ENCODE measurements around the gene GPR137.
"Not testable (repeated sequence)": the region's sequence is repeated elsewhere in the genome, so short reads cannot be mapped to it uniquely, and the experiment has no call there.

The GPR137 gene

DNA sequence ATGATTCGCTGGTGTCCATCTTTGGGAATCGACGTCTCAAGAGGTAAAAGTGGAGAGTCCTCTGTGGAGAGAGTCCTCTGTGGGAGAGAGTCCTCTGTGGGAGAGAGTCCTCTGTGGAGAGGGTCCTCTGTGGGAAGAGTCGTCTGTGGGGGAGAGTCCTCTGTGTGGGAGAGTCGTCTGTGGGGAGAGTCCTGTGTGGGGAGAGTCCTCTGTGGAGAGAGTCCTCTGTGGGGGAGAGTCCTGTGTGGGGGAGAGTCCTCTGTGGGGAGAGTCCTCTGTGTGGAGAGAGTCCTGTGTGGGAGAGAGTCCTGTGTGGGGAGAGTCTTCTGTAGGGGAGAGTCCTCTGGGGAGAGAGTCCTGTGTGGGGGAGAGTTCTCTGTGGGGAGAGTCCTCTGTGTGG, 35.4 kb downstream of the GPR137 start:
- H3K36me3 ChIP-seq (ENCODE audit: control insufficient read depth in 2 of 2, insufficient read depth in 1 of 2, low read length in 2 of 2), result peaks cover 0 to 43% of the 10 kb centered on the region in 2 experiments; a peak in 1 of 3 replicates
- TF ChIP-seq ZBTB48 (tag by site-specific recombination; IDR thresholded peaks at IDR 0.05) (no peak), GLIS1 (tag by site-specific recombination; IDR thresholded peaks at IDR 0.05) (peak; percentile 46), PRDM1 (tag by site-specific recombination; IDR thresholded peaks at IDR 0.05) (peak; percentile 99), ZNF473 (tag by site-specific recombination; IDR thresholded peaks at IDR 0.05) (no peak), ZNF514 (tag by site-specific recombination; IDR thresholded peaks at IDR 0.05) (no peak), EGR2 (tag by site-specific recombination; IDR thresholded peaks at IDR 0.05; ENCODE audit: low read depth) (peak; percentile 42; the same call in 1 of the 2 replicates)
- ChIA-PET CTCF (no interaction called here), POLR2A (interaction anchor here (0.6 kb wide), 1 partner anchor 163 kb away, joined by 3 read pairs; no protein-coding TSS in a partner anchor)
- H3K27ac ChIP-seq (ENCODE audit: extremely low read depth, low read depth, low read length), result no peak overlapping the region
- H3K4me3 ChIP-seq (ENCODE audit: low read depth, low read length), result no peak overlapping the region
- H3K9me3 ChIP-seq (ENCODE audit: control insufficient read depth, insufficient read depth, low read depth, low read length), result no peaks in the 10 kb centered on the region
- no peaks in the 10 kb centered on the region for H3K4me1 ChIP-seq (ENCODE audit: control insufficient read depth, insufficient read depth, low read length)

DNA sequence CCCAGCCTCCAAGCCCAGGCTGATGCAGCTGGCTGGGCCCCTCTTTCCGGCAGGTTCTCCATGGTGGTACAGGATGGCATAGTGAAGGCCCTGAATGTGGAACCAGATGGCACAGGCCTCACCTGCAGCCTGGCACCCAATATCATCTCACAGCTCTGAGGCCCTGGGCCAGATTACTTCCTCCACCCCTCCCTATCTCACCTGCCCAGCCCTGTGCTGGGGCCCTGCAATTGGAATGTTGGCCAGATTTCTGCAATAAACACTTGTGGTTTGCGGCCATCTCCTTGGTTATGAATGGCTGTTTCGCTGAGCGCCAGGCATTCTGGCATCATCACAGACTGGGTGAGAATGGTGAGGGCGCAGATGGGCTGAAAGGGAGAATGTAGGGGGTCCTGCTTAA, 35.9 kb downstream of the GPR137 start:
- TF ChIP-seq, protein P1, sequence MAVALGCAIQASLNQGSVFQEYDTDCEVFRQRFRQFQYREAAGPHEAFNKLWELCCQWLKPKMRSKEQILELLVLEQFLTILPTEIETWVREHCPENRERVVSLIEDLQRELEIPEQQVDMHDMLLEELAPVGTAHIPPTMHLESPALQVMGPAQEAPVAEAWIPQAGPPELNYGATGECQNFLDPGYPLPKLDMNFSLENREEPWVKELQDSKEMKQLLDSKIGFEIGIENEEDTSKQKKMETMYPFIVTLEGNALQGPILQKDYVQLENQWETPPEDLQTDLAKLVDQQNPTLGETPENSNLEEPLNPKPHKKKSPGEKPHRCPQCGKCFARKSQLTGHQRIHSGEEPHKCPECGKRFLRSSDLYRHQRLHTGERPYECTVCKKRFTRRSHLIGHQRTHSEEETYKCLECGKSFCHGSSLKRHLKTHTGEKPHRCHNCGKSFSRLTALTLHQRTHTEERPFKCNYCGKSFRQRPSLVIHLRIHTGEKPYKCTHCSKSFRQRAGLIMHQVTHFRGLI (tag by site-specific recombination; IDR thresholded peaks at IDR 0.05), result 0 out of 2 replicates have a peak, but pooled peaks have one; percentile 33
- no peak for TF ChIP-seq OSR2 (tag by site-specific recombination; IDR thresholded peaks at IDR 0.05)
- Histone ChIP-seq H3K4me1 (ENCODE audit: control insufficient read depth, insufficient read depth, low read length) (no peaks in the 10 kb centered on the region), H3K4me3 (ENCODE audit: low read depth, low read length) (no peak overlapping the region), H3K9me3 (ENCODE audit: control insufficient read depth, insufficient read depth, low read depth, low read length) (no peaks in the 10 kb centered on the region), H3K27ac (ENCODE audit: extremely low read depth, low read depth, low read length) (no peak overlapping the region), H3K36me3 (ENCODE audit: control insufficient read depth in 2 of 2, insufficient read depth in 1 of 2, low read length in 2 of 2) (peaks cover 0 to 38% of the 10 kb centered on the region in 2 experiments; a peak in 1 of 3 replicates)
- ChIA-PET CTCF (interaction anchor here (0.6 to 2.9 kb wide), 3 partner anchors 10 to 33 kb away, joined by 6 to 10 read pairs (median 6); no protein-coding TSS in a partner anchor), POLR2A (interaction anchor here (1.0 kb wide), 1 partner anchor 12 kb away, joined by 6 read pairs; no protein-coding TSS in a partner anchor)

DNA sequence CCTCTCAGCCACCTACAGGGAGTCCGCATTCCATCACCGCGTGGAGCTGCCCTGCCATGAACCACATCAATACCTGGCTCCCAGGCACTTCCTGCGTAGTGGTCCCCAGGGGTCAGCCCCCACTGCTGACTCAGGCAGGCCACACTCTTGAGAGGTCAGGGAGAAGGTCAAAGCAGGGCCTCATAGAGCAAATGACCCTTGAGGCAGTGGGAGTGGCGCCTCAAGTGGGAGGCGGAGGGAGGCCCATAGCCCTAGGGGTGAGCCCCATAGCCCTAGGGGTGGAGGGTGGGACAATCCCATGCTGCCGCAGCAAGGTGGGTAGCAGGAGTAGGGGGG, 37.2 kb downstream of the GPR137 start:
- CTCF ChIA-PET, result interaction anchor here (0.6 to 2.9 kb wide), 6 partner anchors 9 to 78 kb away, joined by 3 to 10 read pairs (median 4); no protein-coding TSS in a partner anchor
- H3K27ac ChIP-seq (ENCODE audit: extremely low read depth, low read depth, low read length), result no peak overlapping the region
- POLR2A ChIA-PET, result no interaction called here

DNA sequence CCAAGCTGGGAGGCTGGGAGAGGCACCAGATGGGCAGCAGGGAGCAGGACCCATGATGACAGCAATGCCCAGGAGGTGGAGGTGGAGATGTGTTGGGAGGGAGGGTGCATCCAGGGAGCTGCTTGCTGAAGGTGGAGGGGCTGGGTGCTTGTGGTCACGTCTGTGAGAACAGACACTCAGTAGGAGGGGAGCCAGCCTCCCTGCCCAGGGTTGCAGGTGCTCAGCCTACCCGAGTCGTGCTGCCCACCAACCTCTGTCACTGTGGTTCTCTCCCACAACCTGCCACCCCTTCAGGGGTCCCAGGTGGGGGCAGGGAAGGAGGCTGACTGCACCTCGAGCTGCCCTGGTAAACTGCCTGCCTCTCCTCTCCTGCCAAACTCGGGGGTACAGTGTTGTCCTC, 37.7 kb downstream of the GPR137 start:
- POLR2A ChIA-PET, result interaction anchor here (0.8 to 1.2 kb wide), 2 partner anchors 19 to 53 kb away, joined by 4 to 5 read pairs; no protein-coding TSS in a partner anchor
- peaks cover 0 to 38% of the 10 kb centered on the region in 2 experiments; a peak in 1 of 3 replicates for H3K36me3 ChIP-seq (ENCODE audit: control insufficient read depth in 2 of 2, insufficient read depth in 1 of 2, low read length in 2 of 2)
- no peak overlapping the region for H3K27ac ChIP-seq (ENCODE audit: extremely low read depth, low read depth, low read length)
- no peak overlapping the region for H3K4me3 ChIP-seq (ENCODE audit: low read depth, low read length)
- H3K9me3 ChIP-seq (ENCODE audit: control insufficient read depth, insufficient read depth, low read depth, low read length), result no peaks in the 10 kb centered on the region
- CTCF ChIA-PET, result interaction anchor here (0.6 to 2.9 kb wide), 6 partner anchors 8 to 31 kb away, joined by 3 to 10 read pairs (median 6); no protein-coding TSS in a partner anchor
- no peak for TF ChIP-seq MZF1 (tag by site-specific recombination; IDR thresholded peaks at IDR 0.05; ENCODE audit: borderline replicate concordance)
- no peak for TF ChIP-seq ZNF544 (tag by site-specific recombination; IDR thresholded peaks at IDR 0.05)
- no peak for TF ChIP-seq ZBTB1 (tag by site-specific recombination; IDR thresholded peaks at IDR 0.05)
- TF ChIP-seq, protein P2, sequence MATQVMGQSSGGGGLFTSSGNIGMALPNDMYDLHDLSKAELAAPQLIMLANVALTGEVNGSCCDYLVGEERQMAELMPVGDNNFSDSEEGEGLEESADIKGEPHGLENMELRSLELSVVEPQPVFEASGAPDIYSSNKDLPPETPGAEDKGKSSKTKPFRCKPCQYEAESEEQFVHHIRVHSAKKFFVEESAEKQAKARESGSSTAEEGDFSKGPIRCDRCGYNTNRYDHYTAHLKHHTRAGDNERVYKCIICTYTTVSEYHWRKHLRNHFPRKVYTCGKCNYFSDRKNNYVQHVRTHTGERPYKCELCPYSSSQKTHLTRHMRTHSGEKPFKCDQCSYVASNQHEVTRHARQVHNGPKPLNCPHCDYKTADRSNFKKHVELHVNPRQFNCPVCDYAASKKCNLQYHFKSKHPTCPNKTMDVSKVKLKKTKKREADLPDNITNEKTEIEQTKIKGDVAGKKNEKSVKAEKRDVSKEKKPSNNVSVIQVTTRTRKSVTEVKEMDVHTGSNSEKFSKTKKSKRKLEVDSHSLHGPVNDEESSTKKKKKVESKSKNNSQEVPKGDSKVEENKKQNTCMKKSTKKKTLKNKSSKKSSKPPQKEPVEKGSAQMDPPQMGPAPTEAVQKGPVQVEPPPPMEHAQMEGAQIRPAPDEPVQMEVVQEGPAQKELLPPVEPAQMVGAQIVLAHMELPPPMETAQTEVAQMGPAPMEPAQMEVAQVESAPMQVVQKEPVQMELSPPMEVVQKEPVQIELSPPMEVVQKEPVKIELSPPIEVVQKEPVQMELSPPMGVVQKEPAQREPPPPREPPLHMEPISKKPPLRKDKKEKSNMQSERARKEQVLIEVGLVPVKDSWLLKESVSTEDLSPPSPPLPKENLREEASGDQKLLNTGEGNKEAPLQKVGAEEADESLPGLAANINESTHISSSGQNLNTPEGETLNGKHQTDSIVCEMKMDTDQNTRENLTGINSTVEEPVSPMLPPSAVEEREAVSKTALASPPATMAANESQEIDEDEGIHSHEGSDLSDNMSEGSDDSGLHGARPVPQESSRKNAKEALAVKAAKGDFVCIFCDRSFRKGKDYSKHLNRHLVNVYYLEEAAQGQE (tag by site-specific recombination; IDR thresholded peaks at IDR 0.05), result no peak
- no peak for TF ChIP-seq ZNF473 (tag by site-specific recombination; IDR thresholded peaks at IDR 0.05)
- no peak for TF ChIP-seq ZNF23 (tag by site-specific recombination; IDR thresholded peaks at IDR 0.05; ENCODE audit: borderline replicate concordance)
- no peak for TF ChIP-seq ZNF426 (tag by site-specific recombination; IDR thresholded peaks at IDR 0.05)
- no peak for TF ChIP-seq ZNF623 (tag by site-specific recombination; IDR thresholded peaks at IDR 0.05)
- TF ChIP-seq ZNF521 (tag by site-specific recombination; IDR thresholded peaks at IDR 0.05), result no peak
- H3K4me1 ChIP-seq (ENCODE audit: control insufficient read depth, insufficient read depth, low read length), result no peaks in the 10 kb centered on the region

More for the DNA sequence above, 37.2 kb downstream of the GPR137 start:
- H3K9me3 ChIP-seq (ENCODE audit: control insufficient read depth, insufficient read depth, low read depth, low read length), result no peaks in the 10 kb centered on the region
- no peak overlapping the region for H3K4me3 ChIP-seq (ENCODE audit: low read depth, low read length)
- TF ChIP-seq ZBTB8A (tag by site-specific recombination; IDR thresholded peaks at IDR 0.05) (no peak), ZIC2 (tag by site-specific recombination; IDR thresholded peaks at IDR 0.05) (peak; percentile 80), GLIS2 (tag by site-specific recombination; IDR thresholded peaks at IDR 0.05) (0 out of 2 replicates have a peak, but pooled peaks have one; percentile 18)
- no peaks in the 10 kb centered on the region for H3K4me1 ChIP-seq (ENCODE audit: control insufficient read depth, insufficient read depth, low read length)
- peaks cover 0 to 38% of the 10 kb centered on the region in 2 experiments; a peak in 1 of 3 replicates for H3K36me3 ChIP-seq (ENCODE audit: control insufficient read depth in 2 of 2, insufficient read depth in 1 of 2, low read length in 2 of 2)

DNA sequence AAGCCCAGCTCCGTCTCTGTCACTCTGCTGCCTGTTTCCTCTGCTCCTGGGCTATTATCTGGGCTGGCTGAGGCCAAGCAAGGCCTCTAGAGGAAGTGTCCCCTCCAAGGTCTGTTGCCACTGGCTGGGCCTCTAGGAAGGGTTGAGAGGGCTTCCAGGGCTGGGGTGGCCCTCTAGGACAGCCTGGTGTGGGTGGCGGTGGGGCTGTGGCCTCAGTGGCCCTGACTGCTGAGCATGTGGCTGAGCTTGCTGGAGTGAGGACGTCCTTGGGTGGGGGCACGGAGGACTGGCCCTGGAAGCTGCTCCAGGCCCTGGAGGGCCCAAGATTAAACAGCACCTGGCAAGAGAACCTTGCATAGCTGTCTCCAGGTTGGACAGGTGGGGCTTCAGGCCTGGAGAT, 38.3 kb downstream of the GPR137 start:
- not testable (repeated sequence) for H3K4me1 ChIP-seq (ENCODE audit: control insufficient read depth, insufficient read depth, low read length); H3K9me3 ChIP-seq (ENCODE audit: control insufficient read depth, insufficient read depth, low read depth, low read length); H3K27ac ChIP-seq (ENCODE audit: extremely low read depth, low read depth, low read length); H3K4me3 ChIP-seq (ENCODE audit: low read depth, low read length)
- ChIA-PET CTCF (interaction anchor here (0.6 to 2.9 kb wide), 4 partner anchors 13 to 31 kb away, joined by 5 to 10 read pairs (median 6); no protein-coding TSS in a partner anchor), POLR2A (interaction anchor here (0.8 to 1.2 kb wide), 2 partner anchors 18 to 53 kb away, joined by 4 to 5 read pairs; no protein-coding TSS in a partner anchor)
- peaks cover 0 to 38% of the 10 kb centered on the region in 2 experiments; a peak in 1 of 3 replicates for H3K36me3 ChIP-seq (ENCODE audit: control insufficient read depth in 2 of 2, insufficient read depth in 1 of 2, low read length in 2 of 2)
